Measurements from ENCODE around the gene LSM14B. TPM values are rescaled to one million over a fixed set of nuclear protein-coding genes. Genes with fewer than 3 reads are reported as not detected.

The LSM14B gene
- total RNA-seq, 2 experiments from 2014 or later: 42.4 to 42.8 TPM

GRCh38 chr20:62116558-62117361 lies 5.5 kb upstream of the LSM14B start:
- Mint-ChIP-seq H3K27ac (peak overlapping the region; percentile 64), H3K4me1 (ENCODE audit: low read depth) (peaks cover 35% of the 10 kb centered on the region), H3K27me3 (ENCODE audit: low read depth) (no peaks in the 10 kb centered on the region), H3K9me3 (ENCODE audit: insufficient read depth) (peaks cover 11% of the 10 kb centered on the region), H3K4me3 (no peak overlapping the region), H3K36me3 (ENCODE audit: low read depth) (peaks cover 5% of the 10 kb centered on the region)
- POLR2A ChIA-PET: interaction anchor here (1.4 to 1.5 kb wide), 2 partner anchors 11 to 50 kb away, joined by 3 to 4 read pairs; no protein-coding TSS in a partner anchor
- no peak for DNase-seq
- ATAC-seq: no peak
- CTCF ChIA-PET: no interaction called here

- ChIA-PET POLR2A (interaction anchor here (1.4 to 1.5 kb wide), 2 partner anchors 10 to 51 kb away, joined by 3 to 4 read pairs; no protein-coding TSS in a partner anchor), CTCF (no interaction called here)
- Mint-ChIP-seq H3K4me1 (ENCODE audit: low read depth) (peaks cover 35% of the 10 kb centered on the region), H3K27ac (peak overlapping the region; percentile 64), H3K36me3 (ENCODE audit: low read depth) (peaks cover 5% of the 10 kb centered on the region), H3K9me3 (ENCODE audit: insufficient read depth) (peaks cover 11% of the 10 kb centered on the region), H3K4me3 (peak overlapping the region; percentile 40), H3K27me3 (ENCODE audit: low read depth) (no peaks in the 10 kb centered on the region)
- ATAC-seq: no peak
- DNase-seq: no peak
These were observed 5.0 kb upstream of the LSM14B start for GRCh38 chr20:62117362-62117646.

GRCh38 chr20:62117658-62118057 lies 4.6 kb upstream of the LSM14B start:
- Mint-ChIP-seq H3K27me3 (ENCODE audit: low read depth) (no peaks in the 10 kb centered on the region), H3K27ac (peak overlapping the region; percentile 85), H3K4me1 (ENCODE audit: low read depth) (peaks cover 35% of the 10 kb centered on the region), H3K36me3 (ENCODE audit: low read depth) (peaks cover 5% of the 10 kb centered on the region), H3K9me3 (ENCODE audit: insufficient read depth) (peaks cover 11% of the 10 kb centered on the region), H3K4me3 (peak overlapping the region; percentile 40)
- ChIA-PET POLR2A (interaction anchor here (1.4 to 1.5 kb wide), 2 partner anchors 10 to 51 kb away, joined by 3 to 4 read pairs; no protein-coding TSS in a partner anchor), CTCF (no interaction called here)
- ATAC-seq (peak; percentile 31), DNase-seq (peak; percentile 90)

GRCh38 chr20:62118113-62119043 lies 3.9 kb upstream of the LSM14B start:
- ATAC-seq (no peak), DNase-seq (no peak)
- POLR2A ChIA-PET: interaction anchor here (1.4 to 1.5 kb wide), 2 partner anchors 9 to 52 kb away, joined by 3 to 4 read pairs; no protein-coding TSS in a partner anchor
- no peak overlapping the region for H3K4me3 Mint-ChIP-seq
- H3K36me3 Mint-ChIP-seq (ENCODE audit: low read depth): peaks cover 5% of the 10 kb centered on the region
- peak overlapping the region; percentile 85 for H3K27ac Mint-ChIP-seq
- peaks cover 36% of the 10 kb centered on the region for H3K4me1 Mint-ChIP-seq (ENCODE audit: low read depth)
- H3K9me3 Mint-ChIP-seq (ENCODE audit: insufficient read depth): peaks cover 10% of the 10 kb centered on the region
- H3K27me3 Mint-ChIP-seq (ENCODE audit: low read depth): no peaks in the 10 kb centered on the region
- CTCF ChIA-PET: no interaction called here

- no peak for DNase-seq
- Mint-ChIP-seq H3K9me3 (ENCODE audit: insufficient read depth) (peaks cover 5% of the 10 kb centered on the region), H3K27me3 (ENCODE audit: low read depth) (no peaks in the 10 kb centered on the region), H3K4me3 (no peak overlapping the region), H3K4me1 (ENCODE audit: low read depth) (peaks cover 42% of the 10 kb centered on the region), H3K27ac (peak overlapping the region; percentile 35), H3K36me3 (ENCODE audit: low read depth) (peaks cover 7% of the 10 kb centered on the region)
- POLR2A ChIA-PET: no interaction called here
- CTCF ChIA-PET: interaction anchor here (1.1 kb wide), 1 partner anchor 93 kb away, joined by 3 read pairs; no protein-coding TSS in a partner anchor
- no peak for ATAC-seq
These were observed 3.2 kb upstream of the LSM14B start for GRCh38 chr20:62119115-62119514.

GRCh38 chr20:62119591-62120364 lies 2.5 kb upstream of the LSM14B start:
- H3K4me3 Mint-ChIP-seq: no peak overlapping the region
- H3K9me3 Mint-ChIP-seq (ENCODE audit: insufficient read depth): peaks cover 5% of the 10 kb centered on the region
- peak overlapping the region; percentile 35 for H3K27ac Mint-ChIP-seq
- peaks cover 14% of the 10 kb centered on the region for H3K36me3 Mint-ChIP-seq (ENCODE audit: low read depth)
- ATAC-seq (no peak), DNase-seq (no peak)
- H3K4me1 Mint-ChIP-seq (ENCODE audit: low read depth): peaks cover 48% of the 10 kb centered on the region
- H3K27me3 Mint-ChIP-seq (ENCODE audit: low read depth): no peaks in the 10 kb centered on the region
- POLR2A ChIA-PET: interaction anchor here (2.6 to 3.6 kb wide), 2 partner anchors 22 to 54 kb away, joined by 18 to 21 read pairs; partner anchors contain the start of genes PSMA7, SS18L1 and TAF4
- CTCF ChIA-PET: interaction anchor here (0.7 to 1.1 kb wide), 2 partner anchors 94 to 108 kb away, joined by 3 read pairs; no protein-coding TSS in a partner anchor

- H3K9me3 Mint-ChIP-seq (ENCODE audit: insufficient read depth): no peaks in the 10 kb centered on the region
- no peak for DNase-seq
These were observed 1.9 kb upstream of the LSM14B start for GRCh38 chr20:62120365-62120762.

GRCh38 chr20:62120990-62121775 lies 1.1 kb upstream of the LSM14B start:
- POLR2A ChIA-PET: interaction anchor here (2.6 to 3.6 kb wide), 2 partner anchors 21 to 55 kb away, joined by 18 to 21 read pairs; partner anchors contain the start of genes PSMA7, SS18L1 and TAF4
- Mint-ChIP-seq H3K27me3 (ENCODE audit: low read depth) (no peaks in the 10 kb centered on the region), H3K9me3 (ENCODE audit: insufficient read depth) (no peaks in the 10 kb centered on the region), H3K4me1 (ENCODE audit: low read depth) (peaks cover 51% of the 10 kb centered on the region), H3K27ac (peak overlapping the region; percentile 97), H3K36me3 (ENCODE audit: low read depth) (peaks cover 24% of the 10 kb centered on the region), H3K4me3 (peak overlapping the region; percentile 84)
- DNase-seq (no peak), ATAC-seq (peak; percentile 7)
- CTCF ChIA-PET: interaction anchor here (1.2 to 3.8 kb wide), 4 partner anchors 12 to 110 kb away, joined by 3 to 15 read pairs (median 4); no protein-coding TSS in a partner anchor

More at GRCh38 chr20:62120365-62120762, 1.9 kb upstream of the LSM14B start:
- ChIA-PET CTCF (interaction anchor here (2.1 kb wide), 1 partner anchor 13 kb away, joined by 6 read pairs; no protein-coding TSS in a partner anchor), POLR2A (interaction anchor here (2.6 to 3.6 kb wide), 2 partner anchors 22 to 54 kb away, joined by 18 to 21 read pairs; partner anchors contain the start of genes PSMA7, SS18L1 and TAF4)
- no peak for ATAC-seq
- peaks cover 51% of the 10 kb centered on the region for H3K4me1 Mint-ChIP-seq (ENCODE audit: low read depth)
- H3K4me3 Mint-ChIP-seq: peak overlapping the region; percentile 26
- peaks cover 18% of the 10 kb centered on the region for H3K36me3 Mint-ChIP-seq (ENCODE audit: low read depth)
- no peaks in the 10 kb centered on the region for H3K27me3 Mint-ChIP-seq (ENCODE audit: low read depth)
- H3K27ac Mint-ChIP-seq: no peak overlapping the region

- POLR2A ChIA-PET: interaction anchor here (2.6 to 3.6 kb wide), 2 partner anchors 19 to 57 kb away, joined by 18 to 21 read pairs; partner anchors contain the start of genes PSMA7, SS18L1 and TAF4
- Mint-ChIP-seq H3K27ac (peak overlapping the region; percentile 77), H3K4me1 (ENCODE audit: low read depth) (peaks cover 41% of the 10 kb centered on the region), H3K27me3 (ENCODE audit: low read depth) (no peaks in the 10 kb centered on the region), H3K9me3 (ENCODE audit: insufficient read depth) (no peaks in the 10 kb centered on the region), H3K36me3 (ENCODE audit: low read depth) (peaks cover 37% of the 10 kb centered on the region), H3K4me3 (peak overlapping the region; percentile 80)
- ATAC-seq (peak; percentile 17), DNase-seq (peak; percentile 46)
- CTCF ChIA-PET: interaction anchor here (1.2 to 3.8 kb wide), 3 partner anchors 10 to 112 kb away, joined by 3 to 15 read pairs (median 6); no protein-coding TSS in a partner anchor
These were observed 577 bp downstream of the LSM14B start for GRCh38 chr20:62122654-62123449.

Measured in activated CD8-positive, alpha-beta T cell treated with anti-CD3 and anti-CD28 coated beads, Interleukin-2, amount 10 ng/mL, durations not matched to agents 7 days and 5 days (primary cell).